Measurements from ENCODE around the gene AHRR. TPM values are rescaled to one million over a fixed set of nuclear protein-coding genes. Genes with fewer than 3 reads are reported as not detected.

AHRR gene
- total RNA-seq, 1 donor from 2014 or later, result 2.0 TPM

- Mint-ChIP-seq H3K36me3 (ENCODE audit: unreplicated experiment) (peaks cover 37% of the 10 kb centered on the region), H3K27ac (ENCODE audit: unreplicated experiment) (no peak overlapping the region), H3K27me3 (ENCODE audit: unreplicated experiment) (peaks cover 4% of the 10 kb centered on the region), H3K4me3 (ENCODE audit: unreplicated experiment) (no peak overlapping the region), H3K9me3 (ENCODE audit: unreplicated experiment) (peaks cover 14% of the 10 kb centered on the region), H3K4me1 (ENCODE audit: low read depth, unreplicated experiment) (peaks cover 6% of the 10 kb centered on the region)
- no peak for TF ChIP-seq CTCF (IDR thresholded peaks at IDR 0.05; ENCODE audit: partially characterized antibody, unreplicated experiment)
- DNase-seq, result no peak
Measured at GRCh38 chr5:449151-449550, 127.6 kb downstream of the AHRR start.

GRCh38 chr5:451587-452458 is 130.3 kb downstream of the AHRR start:
- Mint-ChIP-seq H3K9me3 (ENCODE audit: unreplicated experiment) (peaks cover 10% of the 10 kb centered on the region), H3K27me3 (ENCODE audit: unreplicated experiment) (peaks cover 3% of the 10 kb centered on the region), H3K4me1 (ENCODE audit: low read depth, unreplicated experiment) (no peaks in the 10 kb centered on the region), H3K27ac (ENCODE audit: unreplicated experiment) (no peak overlapping the region), H3K36me3 (ENCODE audit: unreplicated experiment) (peaks cover 39% of the 10 kb centered on the region), H3K4me3 (ENCODE audit: unreplicated experiment) (no peak overlapping the region)
- TF ChIP-seq CTCF (IDR thresholded peaks at IDR 0.05; ENCODE audit: partially characterized antibody, unreplicated experiment), result no peak
- DNase-seq, result no peak

GRCh38 chr5:452978-453710 is 131.6 kb downstream of the AHRR start:
- no peaks in the 10 kb centered on the region for H3K4me1 Mint-ChIP-seq (ENCODE audit: low read depth, unreplicated experiment)
- H3K9me3 Mint-ChIP-seq (ENCODE audit: unreplicated experiment), result peaks cover 10% of the 10 kb centered on the region

GRCh38 chr5:453725-454481 is 132.4 kb downstream of the AHRR start:
- Mint-ChIP-seq H3K4me3 (ENCODE audit: unreplicated experiment) (no peak overlapping the region), H3K27ac (ENCODE audit: unreplicated experiment) (no peak overlapping the region), H3K9me3 (ENCODE audit: unreplicated experiment) (peaks cover 8% of the 10 kb centered on the region), H3K4me1 (ENCODE audit: low read depth, unreplicated experiment) (no peaks in the 10 kb centered on the region), H3K27me3 (ENCODE audit: unreplicated experiment) (peaks cover 3% of the 10 kb centered on the region), H3K36me3 (ENCODE audit: unreplicated experiment) (peaks cover 39% of the 10 kb centered on the region)
- DNase-seq, result no peak
- TF ChIP-seq CTCF (IDR thresholded peaks at IDR 0.05; ENCODE audit: partially characterized antibody, unreplicated experiment), result no peak

More at GRCh38 chr5:452978-453710, 131.6 kb downstream of the AHRR start:
- Mint-ChIP-seq H3K4me3 (ENCODE audit: unreplicated experiment) (no peak overlapping the region), H3K27me3 (ENCODE audit: unreplicated experiment) (peaks cover 3% of the 10 kb centered on the region), H3K27ac (ENCODE audit: unreplicated experiment) (no peak overlapping the region), H3K36me3 (ENCODE audit: unreplicated experiment) (peaks cover 39% of the 10 kb centered on the region)
- no peak for TF ChIP-seq CTCF (IDR thresholded peaks at IDR 0.05; ENCODE audit: partially characterized antibody, unreplicated experiment)
- DNase-seq, result no peak

All from glutamatergic neuron (in vitro differentiated cells).